Uterus (tissue), 4 donors: Measurements from ENCODE around the gene HIBCH. TPM values are rescaled to one million over a fixed set of nuclear protein-coding genes. Genes with fewer than 3 reads are reported as not detected.

Experiments
- DNase-seq, 2 donors: peaks; one replicate each; pipeline ENCODE4 v3.0.0-alpha.2; 2019 to 2020
- H3K27ac ChIP-seq, 2 donors: fragments of 200-600 bp; sonication (generic); 1 replicate in 1 of 2; 2 replicates in 1 of 2; pipeline ENCODE4 v1.5.1; 2016 to 2018
- H3K27me3 ChIP-seq, 2 donors: fragments of 200-600 bp; sonication (generic); one replicate each; pipeline ENCODE4 v1.5.1; 2018 to 2019; ENCODE audit warnings: control low read depth in 1 of 2
- H3K36me3 ChIP-seq, 2 donors: fragments of 200-600 bp; sonication (generic); one replicate each; pipeline ENCODE4 v1.5.1; 2019; ENCODE audit warnings: control low read depth in 1 of 2
- H3K4me1 ChIP-seq, 2 donors: fragments of 200-600 bp; sonication (generic); one replicate each; pipeline ENCODE4 v1.5.1; 2018 to 2019; ENCODE audit warnings: control low read depth in 1 of 2
- H3K4me3 ChIP-seq, 2 donors: fragments of 200-600 bp; sonication (generic); 1 replicate in 1 of 2; 2 replicates in 1 of 2; pipeline ENCODE4 v1.5.1; 2018 to 2019; ENCODE audit warnings: mild to moderate bottlenecking in 1 of 2
- H3K9me3 ChIP-seq, 2 donors: fragments of 200-600 bp; sonication (generic); one replicate each; pipeline ENCODE4 v1.5.1; 2019; ENCODE audit warnings: control low read depth in 1 of 2
- POLR2A ChIP-seq, 2 donors: fragments of 450-650 bp; IDR thresholded peaks; one replicate each; pipeline ENCODE4 v1.6.1; 2016; ENCODE audit warnings: antibody characterized with exemption in 2 of 2, mild to moderate bottlenecking in 1 of 2, moderate library complexity in 1 of 2
- intact Hi-C: fragments of 100-400 bp; cut with DNase I; formaldehyde crosslinking; loops from one replicate; pipeline ENCODE4 v1.15.1; 2023; ENCODE audit warnings: low total_unique reads
- total RNA-seq, 4 donors: library from RNA; depleted of rRNA in 3 of 4; stranded (reverse); fragments of >200 nt in 3 of 4; gene quantifications; one replicate each; pipeline versions ENCODE4 v1.1.0 to v1.2.4, GENCODE V29; 2014 to 2023
- TF ChIP-seq, protein P1 (sequence below), 4 experiments: fragments of 200-600 bp in 2 of 4; fragments of 450-650 bp in 2 of 4; sonication (generic) in 2 of 4; IDR thresholded peaks; one replicate each; pipeline ENCODE4 v1.5.1; 2016 to 2019; ENCODE audit warnings: antibody characterized with exemption in 4 of 4, mild to moderate bottlenecking in 2 of 4, moderate library complexity in 1 of 4
- donor health status: DM: yes; HTN: yes; CAD: no.

Gene HIBCH
- total RNA-seq, 4 donors from 2014 or later, result 9.1 to 53.9 (median 26.9) TPM

DNA sequence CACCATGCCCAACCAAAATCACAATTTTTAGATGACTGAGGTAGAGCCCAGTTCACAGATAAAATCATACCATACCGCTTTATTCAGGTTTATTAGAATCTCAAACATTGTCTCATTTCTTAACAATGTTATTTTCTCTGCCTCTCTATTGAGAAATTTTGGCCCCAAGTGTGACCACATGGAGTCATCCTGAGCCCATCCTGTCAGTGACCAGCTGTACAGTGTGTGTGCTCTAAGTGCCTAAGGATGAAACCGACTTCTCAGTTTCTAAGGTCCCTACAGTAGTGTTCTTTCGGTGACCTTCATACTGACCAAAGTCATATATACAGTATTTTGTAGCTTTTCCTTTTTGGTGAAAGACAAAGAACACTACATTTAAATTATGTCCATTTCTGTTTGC lies 133.4 kb downstream of the HIBCH start:
- no peaks in the 10 kb centered on the region for H3K9me3 ChIP-seq
- no peaks in the 10 kb centered on the region for H3K36me3 ChIP-seq
- H3K4me3 ChIP-seq, result no peak overlapping the region
- H3K27me3 ChIP-seq, result no peaks in the 10 kb centered on the region
- H3K27ac ChIP-seq, result no peak overlapping the region
- H3K4me1 ChIP-seq, result no peaks in the 10 kb centered on the region
- no peak for DNase-seq
- no peak for TF ChIP-seq POLR2A (IDR thresholded peaks at IDR 0.05)
- TF ChIP-seq, protein P1, sequence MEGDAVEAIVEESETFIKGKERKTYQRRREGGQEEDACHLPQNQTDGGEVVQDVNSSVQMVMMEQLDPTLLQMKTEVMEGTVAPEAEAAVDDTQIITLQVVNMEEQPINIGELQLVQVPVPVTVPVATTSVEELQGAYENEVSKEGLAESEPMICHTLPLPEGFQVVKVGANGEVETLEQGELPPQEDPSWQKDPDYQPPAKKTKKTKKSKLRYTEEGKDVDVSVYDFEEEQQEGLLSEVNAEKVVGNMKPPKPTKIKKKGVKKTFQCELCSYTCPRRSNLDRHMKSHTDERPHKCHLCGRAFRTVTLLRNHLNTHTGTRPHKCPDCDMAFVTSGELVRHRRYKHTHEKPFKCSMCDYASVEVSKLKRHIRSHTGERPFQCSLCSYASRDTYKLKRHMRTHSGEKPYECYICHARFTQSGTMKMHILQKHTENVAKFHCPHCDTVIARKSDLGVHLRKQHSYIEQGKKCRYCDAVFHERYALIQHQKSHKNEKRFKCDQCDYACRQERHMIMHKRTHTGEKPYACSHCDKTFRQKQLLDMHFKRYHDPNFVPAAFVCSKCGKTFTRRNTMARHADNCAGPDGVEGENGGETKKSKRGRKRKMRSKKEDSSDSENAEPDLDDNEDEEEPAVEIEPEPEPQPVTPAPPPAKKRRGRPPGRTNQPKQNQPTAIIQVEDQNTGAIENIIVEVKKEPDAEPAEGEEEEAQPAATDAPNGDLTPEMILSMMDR (IDR thresholded peaks at IDR 0.05), result no peak
- intact Hi-C loops, result no loop called here

DNA sequence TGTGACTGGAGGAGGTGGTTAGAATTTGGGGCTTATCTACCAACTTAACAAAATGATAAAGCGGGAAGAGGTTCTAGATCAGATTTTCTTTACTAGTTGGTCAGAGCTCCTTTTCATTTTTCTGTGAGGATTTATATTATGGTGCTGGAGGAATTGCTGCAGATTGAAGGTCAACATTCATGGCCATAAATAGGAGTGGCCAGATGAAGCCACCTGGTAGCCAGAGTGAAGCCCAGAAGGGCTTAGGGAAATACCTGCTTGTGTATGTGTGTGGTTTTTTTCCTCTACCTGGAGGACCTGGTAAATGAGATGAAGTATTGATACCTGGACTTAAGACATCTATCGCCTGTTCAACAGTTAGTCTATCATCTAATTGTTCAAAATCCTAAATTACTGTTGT lies 134.2 kb downstream of the HIBCH start:
- H3K4me3 ChIP-seq, result no peak overlapping the region
- intact Hi-C loops, result no loop called here
- no peak for DNase-seq
- H3K27ac ChIP-seq, result peak overlapping the region in 1 of 2 donors; percentile 37
- H3K4me1 ChIP-seq, result no peaks in the 10 kb centered on the region
- no peaks in the 10 kb centered on the region for H3K36me3 ChIP-seq
- H3K27me3 ChIP-seq, result no peaks in the 10 kb centered on the region
- TF ChIP-seq, protein P1 (IDR thresholded peaks at IDR 0.05), result no peak
- TF ChIP-seq POLR2A (IDR thresholded peaks at IDR 0.05), result no peak
- no peaks in the 10 kb centered on the region for H3K9me3 ChIP-seq

DNA sequence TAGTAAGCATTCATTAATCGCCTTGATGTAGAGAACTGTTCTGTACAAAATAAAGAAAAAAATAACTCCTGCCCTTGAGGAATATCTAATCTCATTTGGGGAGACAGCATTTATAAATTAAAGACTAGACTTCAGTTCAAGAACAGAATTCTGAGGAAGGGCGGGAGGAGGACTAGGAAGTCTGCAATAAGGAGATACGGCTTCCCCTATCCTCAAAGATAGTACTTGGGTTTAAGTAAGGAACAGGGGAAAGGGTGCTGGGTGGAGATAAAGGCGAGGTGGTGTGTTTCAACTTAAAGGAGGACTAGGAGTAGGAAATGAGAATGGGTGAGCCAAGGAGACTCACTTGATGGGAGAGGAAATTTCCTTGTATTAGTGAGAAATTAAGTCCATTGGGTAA lies 135.2 kb downstream of the HIBCH start:
- Histone ChIP-seq H3K9me3 (no peaks in the 10 kb centered on the region), H3K4me1 (no peaks in the 10 kb centered on the region), H3K27ac (peak overlapping the region; percentile 37 to 55), H3K4me3 (no peak overlapping the region), H3K36me3 (no peaks in the 10 kb centered on the region), H3K27me3 (no peaks in the 10 kb centered on the region)
- DNase-seq, result no peak
- intact Hi-C loops, result loop anchor here (5.0 kb wide), 1 partner anchor 397 kb away; no protein-coding TSS in a partner anchor
- no peak for TF ChIP-seq POLR2A (IDR thresholded peaks at IDR 0.05)
- TF ChIP-seq, protein P1 (IDR thresholded peaks at IDR 0.05), result no peak

DNA sequence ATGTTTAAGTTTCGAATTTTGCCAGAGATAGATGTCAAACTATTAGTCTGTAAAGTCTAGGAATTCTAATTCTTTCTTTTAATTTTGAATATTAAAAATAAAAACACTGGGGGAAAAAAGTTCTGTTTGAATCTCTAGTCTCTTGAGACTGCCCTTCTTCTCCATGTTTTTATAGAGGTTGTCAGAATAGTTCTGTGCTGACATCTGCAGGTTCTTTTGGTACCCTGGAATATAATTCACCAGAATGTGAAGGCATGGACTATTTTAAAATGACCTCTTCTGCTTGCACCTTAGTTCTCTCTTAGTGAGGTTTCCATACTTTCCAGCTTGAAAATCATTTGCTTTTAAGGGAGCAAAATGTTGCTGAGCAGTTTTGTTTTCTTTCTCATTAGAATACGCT lies 136.1 kb downstream of the HIBCH start:
- intact Hi-C loops, result loop anchor here (5.0 kb wide), 1 partner anchor 396 kb away; no protein-coding TSS in a partner anchor
- Histone ChIP-seq H3K36me3 (no peaks in the 10 kb centered on the region), H3K4me3 (no peak overlapping the region), H3K9me3 (no peaks in the 10 kb centered on the region), H3K27ac (peak overlapping the region; percentile 55 to 91), H3K4me1 (no peaks in the 10 kb centered on the region), H3K27me3 (no peaks in the 10 kb centered on the region)
- DNase-seq, result no peak
- TF ChIP-seq, protein P1 (IDR thresholded peaks at IDR 0.05), result no peak
- no peak for TF ChIP-seq POLR2A (IDR thresholded peaks at IDR 0.05)

DNA sequence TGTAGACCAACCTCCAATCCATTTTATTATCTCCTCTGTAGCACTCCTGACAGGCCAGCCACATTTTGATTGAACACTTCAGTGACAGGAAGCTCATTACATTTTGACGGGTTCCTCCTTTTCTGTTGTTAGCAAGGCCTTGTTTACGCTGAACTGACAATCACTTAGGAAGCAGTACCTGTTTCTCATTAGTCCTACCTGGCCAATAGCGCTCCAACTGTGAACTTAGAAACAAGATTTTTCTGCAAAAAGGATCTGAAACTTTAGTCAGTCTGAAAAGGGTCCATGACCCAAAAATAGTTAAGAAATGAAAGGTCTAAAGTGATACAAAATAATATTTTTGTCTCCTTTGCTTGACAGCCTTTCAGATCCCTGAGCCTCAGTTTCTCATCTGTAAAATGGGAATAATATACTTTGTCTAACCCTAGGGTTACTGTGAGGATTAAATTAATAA lies 137.5 kb downstream of the HIBCH start:
- H3K4me1 ChIP-seq, result no peaks in the 10 kb centered on the region
- intact Hi-C loops, result loop anchor here (5.0 kb wide), 1 partner anchor 395 kb away; no protein-coding TSS in a partner anchor
- TF ChIP-seq, protein P1 (IDR thresholded peaks at IDR 0.05), result no peak
- TF ChIP-seq POLR2A (IDR thresholded peaks at IDR 0.05), result no peak
- H3K4me3 ChIP-seq, result no peak overlapping the region
- no peak for DNase-seq
- H3K9me3 ChIP-seq, result no peaks in the 10 kb centered on the region
- no peaks in the 10 kb centered on the region for H3K27me3 ChIP-seq
- H3K36me3 ChIP-seq, result no peaks in the 10 kb centered on the region
- peak overlapping the region; percentile 4 to 91 for H3K27ac ChIP-seq
